ENCODE measurements around the gene UGT1A8.

- TF ChIP-seq POLR2A (IDR thresholded peaks at IDR 0.05; ENCODE audit: extremely low read depth, insufficient read length): no peak
- TF ChIP-seq CTCF (IDR thresholded peaks at IDR 0.05; ENCODE audit: low read depth, low read length): no peak
- no peak for TF ChIP-seq MAX (IDR thresholded peaks at IDR 0.05; ENCODE audit: low read depth, low read length)
- TF ChIP-seq MYC (IDR thresholded peaks at IDR 0.05; ENCODE audit: low read depth, low read length): no peak
Observed at GRCh38 chr2:233779722-233780121, 162.3 kb downstream of the UGT1A8 start.
